ENCODE data around the gene DCC. TPM values are rescaled to one million over a fixed set of nuclear protein-coding genes. Genes with fewer than 3 reads are reported as not detected.

The DCC gene
- total RNA-seq, 1 donor from 2014 or later = 5.6 TPM

DNA sequence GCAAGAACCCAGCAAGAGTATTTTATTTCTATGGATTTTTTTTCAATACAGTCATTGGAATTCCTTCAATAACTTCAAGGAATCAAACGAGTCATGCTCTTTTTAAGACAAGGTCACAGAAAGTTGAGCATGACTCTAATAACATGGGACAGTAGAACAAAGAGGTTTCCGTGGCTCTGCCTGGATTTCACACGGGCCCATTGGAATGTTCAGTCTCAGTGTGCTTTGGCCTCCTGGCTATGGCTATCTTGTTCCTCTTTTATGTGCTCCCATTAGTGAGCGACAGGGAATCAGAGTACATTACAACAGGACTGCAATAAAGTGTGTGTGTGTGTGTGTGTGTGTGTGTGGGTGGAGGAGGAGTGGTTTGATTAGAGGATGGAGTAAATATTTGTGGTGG is 312.4 kb downstream of the DCC start:
- DNase-seq = no peak
- Mint-ChIP-seq H3K9me3 (ENCODE audit: unreplicated experiment) (no peaks in the 10 kb centered on the region), H3K4me3 (ENCODE audit: unreplicated experiment) (no peak overlapping the region), H3K27me3 (ENCODE audit: unreplicated experiment) (no peaks in the 10 kb centered on the region), H3K27ac (ENCODE audit: unreplicated experiment) (no peak overlapping the region), H3K36me3 (ENCODE audit: unreplicated experiment) (no peaks in the 10 kb centered on the region), H3K4me1 (ENCODE audit: low read depth, unreplicated experiment) (no peaks in the 10 kb centered on the region)
- TF ChIP-seq, protein P1, sequence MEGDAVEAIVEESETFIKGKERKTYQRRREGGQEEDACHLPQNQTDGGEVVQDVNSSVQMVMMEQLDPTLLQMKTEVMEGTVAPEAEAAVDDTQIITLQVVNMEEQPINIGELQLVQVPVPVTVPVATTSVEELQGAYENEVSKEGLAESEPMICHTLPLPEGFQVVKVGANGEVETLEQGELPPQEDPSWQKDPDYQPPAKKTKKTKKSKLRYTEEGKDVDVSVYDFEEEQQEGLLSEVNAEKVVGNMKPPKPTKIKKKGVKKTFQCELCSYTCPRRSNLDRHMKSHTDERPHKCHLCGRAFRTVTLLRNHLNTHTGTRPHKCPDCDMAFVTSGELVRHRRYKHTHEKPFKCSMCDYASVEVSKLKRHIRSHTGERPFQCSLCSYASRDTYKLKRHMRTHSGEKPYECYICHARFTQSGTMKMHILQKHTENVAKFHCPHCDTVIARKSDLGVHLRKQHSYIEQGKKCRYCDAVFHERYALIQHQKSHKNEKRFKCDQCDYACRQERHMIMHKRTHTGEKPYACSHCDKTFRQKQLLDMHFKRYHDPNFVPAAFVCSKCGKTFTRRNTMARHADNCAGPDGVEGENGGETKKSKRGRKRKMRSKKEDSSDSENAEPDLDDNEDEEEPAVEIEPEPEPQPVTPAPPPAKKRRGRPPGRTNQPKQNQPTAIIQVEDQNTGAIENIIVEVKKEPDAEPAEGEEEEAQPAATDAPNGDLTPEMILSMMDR (IDR thresholded peaks at IDR 0.05; ENCODE audit: partially characterized antibody, unreplicated experiment) = no peak

- TF ChIP-seq, protein P1 (IDR thresholded peaks at IDR 0.05; ENCODE audit: partially characterized antibody, unreplicated experiment) = no peak
- Mint-ChIP-seq H3K9me3 (ENCODE audit: unreplicated experiment) (no peaks in the 10 kb centered on the region), H3K4me1 (ENCODE audit: low read depth, unreplicated experiment) (no peaks in the 10 kb centered on the region), H3K36me3 (ENCODE audit: unreplicated experiment) (no peaks in the 10 kb centered on the region), H3K27me3 (ENCODE audit: unreplicated experiment) (no peaks in the 10 kb centered on the region), H3K4me3 (ENCODE audit: unreplicated experiment) (no peak overlapping the region), H3K27ac (ENCODE audit: unreplicated experiment) (no peak overlapping the region)
- DNase-seq = no peak
Measured at GRCh38 chr18:52657043-52657805, 317.2 kb downstream of the DCC start.

DNA sequence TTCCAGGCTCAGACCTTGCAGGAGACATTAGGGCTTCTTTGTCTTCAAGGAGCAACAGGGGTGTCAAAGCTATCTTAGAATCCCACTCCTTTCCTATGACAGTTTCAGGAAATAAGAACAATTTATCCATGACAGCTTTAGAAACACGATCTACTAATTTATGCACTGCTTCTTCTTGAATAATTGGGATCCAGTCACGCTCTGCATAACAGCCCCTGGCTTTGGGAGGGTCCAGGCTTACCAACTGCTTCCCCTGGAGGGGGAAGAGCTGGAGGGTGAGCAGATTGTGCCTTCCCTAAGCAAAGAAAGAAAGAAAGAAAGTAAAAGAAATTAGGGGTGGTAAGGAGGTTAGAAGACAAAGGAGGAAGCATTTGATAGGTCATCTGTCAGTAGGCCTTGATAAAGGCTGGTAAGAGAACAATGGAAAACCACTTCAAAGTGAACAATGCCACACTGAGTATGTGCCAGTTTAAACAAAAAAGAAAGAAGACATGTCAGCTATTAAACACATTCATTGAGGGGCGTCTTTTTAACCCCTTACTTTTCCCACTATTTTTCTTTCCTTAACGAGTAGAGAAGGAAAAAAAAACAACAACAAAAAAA is 327.6 kb downstream of the DCC start:
- Mint-ChIP-seq H3K4me3 (ENCODE audit: unreplicated experiment) (no peak overlapping the region), H3K4me1 (ENCODE audit: low read depth, unreplicated experiment) (no peaks in the 10 kb centered on the region), H3K9me3 (ENCODE audit: unreplicated experiment) (no peaks in the 10 kb centered on the region), H3K27ac (ENCODE audit: unreplicated experiment) (peak overlapping the region; percentile 52), H3K27me3 (ENCODE audit: unreplicated experiment) (no peaks in the 10 kb centered on the region), H3K36me3 (ENCODE audit: unreplicated experiment) (no peaks in the 10 kb centered on the region)
- DNase-seq = no peak
- TF ChIP-seq, protein P1 (IDR thresholded peaks at IDR 0.05; ENCODE audit: partially characterized antibody, unreplicated experiment) = no peak

- no peak for DNase-seq
- H3K36me3 Mint-ChIP-seq (ENCODE audit: unreplicated experiment) = peaks cover 7% of the 10 kb centered on the region
- H3K27ac Mint-ChIP-seq (ENCODE audit: unreplicated experiment) = no peak overlapping the region
- TF ChIP-seq, protein P1 (IDR thresholded peaks at IDR 0.05; ENCODE audit: partially characterized antibody, unreplicated experiment) = peak; percentile 41
- H3K4me3 Mint-ChIP-seq (ENCODE audit: unreplicated experiment) = no peak overlapping the region
- no peaks in the 10 kb centered on the region for H3K27me3 Mint-ChIP-seq (ENCODE audit: unreplicated experiment)
- H3K4me1 Mint-ChIP-seq (ENCODE audit: low read depth, unreplicated experiment) = no peaks in the 10 kb centered on the region
- no peaks in the 10 kb centered on the region for H3K9me3 Mint-ChIP-seq (ENCODE audit: unreplicated experiment)
Measured at GRCh38 chr18:52670896-52671295, 330.9 kb downstream of the DCC start.

DNA sequence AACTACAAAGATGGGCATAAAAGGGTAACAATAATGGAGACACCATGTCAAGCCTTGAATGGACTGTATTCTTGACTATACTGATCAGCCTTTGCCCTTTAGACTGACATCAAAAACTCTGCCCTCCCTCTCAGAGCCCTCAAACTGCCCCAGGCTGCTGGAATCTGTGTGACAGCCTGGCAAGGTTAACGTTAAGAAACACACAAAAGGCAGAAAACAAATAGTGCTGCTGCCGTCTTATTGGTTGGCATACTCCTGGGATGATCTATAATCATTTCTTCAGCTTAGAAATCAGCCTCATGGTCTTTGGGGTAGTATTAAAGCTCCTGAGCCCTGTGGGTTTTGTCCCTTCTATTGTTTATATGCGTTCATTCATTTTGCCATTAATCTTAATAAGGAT is 338.0 kb downstream of the DCC start:
- Mint-ChIP-seq H3K9me3 (ENCODE audit: unreplicated experiment) (no peaks in the 10 kb centered on the region), H3K4me1 (ENCODE audit: low read depth, unreplicated experiment) (peaks cover 4% of the 10 kb centered on the region), H3K27ac (ENCODE audit: unreplicated experiment) (no peak overlapping the region), H3K36me3 (ENCODE audit: unreplicated experiment) (peaks cover 7% of the 10 kb centered on the region), H3K27me3 (ENCODE audit: unreplicated experiment) (peaks cover 1% of the 10 kb centered on the region), H3K4me3 (ENCODE audit: unreplicated experiment) (no peak overlapping the region)
- no peak for DNase-seq
- TF ChIP-seq, protein P1 (IDR thresholded peaks at IDR 0.05; ENCODE audit: partially characterized antibody, unreplicated experiment) = no peak
